ENCODE results near the gene KRT71.

KRT71 gene

GRCh38 chr12:52530366-52530765 lies 22.6 kb downstream of the KRT71 start:
- POLR2A ChIA-PET, result no interaction called here
- CTCF ChIA-PET, result no interaction called here
- TF ChIP-seq LEF1 (IDR thresholded peaks at IDR 0.05; ENCODE audit: borderline replicate concordance) (no peak), NFRKB (IDR thresholded peaks at IDR 0.05) (no peak), FOXM1 (IDR thresholded peaks at IDR 0.05; ENCODE audit: borderline replicate concordance) (no peak), ELF4 (IDR thresholded peaks at IDR 0.05) (no peak)
- DNase-seq (ENCODE audit: extremely low spot score), result no peak

GRCh38 chr12:52529846-52530245 lies 23.1 kb downstream of the KRT71 start:
- CTCF ChIA-PET, result no interaction called here
- TF ChIP-seq FOXA1 (IDR thresholded peaks at IDR 0.05) (no peak), ARNT (IDR thresholded peaks at IDR 0.05) (no peak), BHLHE40 (IDR thresholded peaks at IDR 0.05; ENCODE audit: borderline replicate concordance) (no peak), CTBP1 (IDR thresholded peaks at IDR 0.05; ENCODE audit: borderline replicate concordance) (no peak), LEF1 (IDR thresholded peaks at IDR 0.05; ENCODE audit: borderline replicate concordance) (no peak), NFRKB (IDR thresholded peaks at IDR 0.05) (no peak), ELF4 (IDR thresholded peaks at IDR 0.05) (no peak), SP1 (IDR thresholded peaks at IDR 0.05) (no peak), TARDBP (IDR thresholded peaks at IDR 0.05) (no peak), HDGF (IDR thresholded peaks at IDR 0.05; ENCODE audit: borderline replicate concordance) (no peak), FOXK2 (IDR thresholded peaks at IDR 0.05) (no peak), FOXM1 (IDR thresholded peaks at IDR 0.05; ENCODE audit: borderline replicate concordance) (no peak), ZNF384 (IDR thresholded peaks at IDR 0.05) (no peak), PKNOX1 (IDR thresholded peaks at IDR 0.05) (no peak), L3MBTL2 (conservative IDR thresholded peaks at IDR 0.05) (no peak), SUZ12 (IDR thresholded peaks at IDR 0.05) (no peak)
- DNase-seq (ENCODE audit: extremely low spot score), result no peak
- POLR2A ChIA-PET, result no interaction called here

- POLR2A ChIA-PET, result no interaction called here
- DNase-seq (ENCODE audit: extremely low spot score), result no peak
- no peak for TF ChIP-seq ELF4 (IDR thresholded peaks at IDR 0.05)
- TF ChIP-seq LEF1 (IDR thresholded peaks at IDR 0.05; ENCODE audit: borderline replicate concordance), result no peak
- TF ChIP-seq CTBP1 (IDR thresholded peaks at IDR 0.05; ENCODE audit: borderline replicate concordance), result no peak
- TF ChIP-seq FOXA1 (IDR thresholded peaks at IDR 0.05), result no peak
- TF ChIP-seq BHLHE40 (IDR thresholded peaks at IDR 0.05; ENCODE audit: borderline replicate concordance), result no peak
- TF ChIP-seq NFRKB (IDR thresholded peaks at IDR 0.05), result no peak
- TF ChIP-seq HDGF (IDR thresholded peaks at IDR 0.05; ENCODE audit: borderline replicate concordance), result no peak
- TF ChIP-seq ARNT (IDR thresholded peaks at IDR 0.05), result no peak
- TF ChIP-seq FOXK2 (IDR thresholded peaks at IDR 0.05), result no peak
- no peak for TF ChIP-seq TARDBP (IDR thresholded peaks at IDR 0.05)
- TF ChIP-seq SUZ12 (IDR thresholded peaks at IDR 0.05), result no peak
- TF ChIP-seq FOXM1 (IDR thresholded peaks at IDR 0.05; ENCODE audit: borderline replicate concordance), result no peak
- TF ChIP-seq SP1 (IDR thresholded peaks at IDR 0.05), result no peak
- no peak for TF ChIP-seq PKNOX1 (IDR thresholded peaks at IDR 0.05)
- no peak for TF ChIP-seq ZNF384 (IDR thresholded peaks at IDR 0.05)
- TF ChIP-seq L3MBTL2 (conservative IDR thresholded peaks at IDR 0.05), result no peak
- CTCF ChIA-PET, result interaction anchor here (0.6 kb wide), 1 partner anchor 32 kb away, joined by 4 read pairs; no protein-coding TSS in a partner anchor
Measured at GRCh38 chr12:52529417-52529816, 23.5 kb downstream of the KRT71 start.

- TF ChIP-seq FOXA1 (IDR thresholded peaks at IDR 0.05) (no peak), SP1 (IDR thresholded peaks at IDR 0.05) (no peak), FOXM1 (IDR thresholded peaks at IDR 0.05; ENCODE audit: borderline replicate concordance) (no peak), NFRKB (IDR thresholded peaks at IDR 0.05) (no peak), TARDBP (IDR thresholded peaks at IDR 0.05) (no peak)
- ChIA-PET CTCF (no interaction called here), POLR2A (no interaction called here)
- DNase-seq (ENCODE audit: extremely low spot score), result no peak
Measured at GRCh38 chr12:52528641-52529143, 24.3 kb downstream of the KRT71 start.

- DNase-seq (ENCODE audit: extremely low spot score), result no peak
- TF ChIP-seq TARDBP (IDR thresholded peaks at IDR 0.05) (no peak), FOXK2 (IDR thresholded peaks at IDR 0.05) (no peak), ELF4 (IDR thresholded peaks at IDR 0.05) (no peak)
- ChIA-PET POLR2A (no interaction called here), CTCF (no interaction called here)
Measured at GRCh38 chr12:52527121-52527800, 25.7 kb downstream of the KRT71 start.

GRCh38 chr12:52526511-52526951 lies 26.4 kb downstream of the KRT71 start:
- ChIA-PET POLR2A (no interaction called here), CTCF (no interaction called here)
- DNase-seq (ENCODE audit: extremely low spot score), result no peak
- no peak for TF ChIP-seq FOXK2 (IDR thresholded peaks at IDR 0.05)
- no peak for TF ChIP-seq SP1 (IDR thresholded peaks at IDR 0.05)
- TF ChIP-seq BHLHE40 (IDR thresholded peaks at IDR 0.05; ENCODE audit: borderline replicate concordance), result no peak

GRCh38 chr12:52525661-52526499 lies 27.1 kb downstream of the KRT71 start:
- ChIA-PET CTCF (no interaction called here), POLR2A (no interaction called here)
- TF ChIP-seq LEF1 (IDR thresholded peaks at IDR 0.05; ENCODE audit: borderline replicate concordance) (no peak), BHLHE40 (IDR thresholded peaks at IDR 0.05; ENCODE audit: borderline replicate concordance) (no peak), ARNT (IDR thresholded peaks at IDR 0.05) (no peak), ELF4 (IDR thresholded peaks at IDR 0.05) (no peak), CTBP1 (IDR thresholded peaks at IDR 0.05; ENCODE audit: borderline replicate concordance) (no peak), FOXA1 (IDR thresholded peaks at IDR 0.05) (no peak), SUZ12 (IDR thresholded peaks at IDR 0.05) (no peak), ZNF384 (IDR thresholded peaks at IDR 0.05) (no peak), TARDBP (IDR thresholded peaks at IDR 0.05) (no peak), L3MBTL2 (conservative IDR thresholded peaks at IDR 0.05) (no peak), PKNOX1 (IDR thresholded peaks at IDR 0.05) (no peak), HDGF (IDR thresholded peaks at IDR 0.05; ENCODE audit: borderline replicate concordance) (no peak), FOXK2 (IDR thresholded peaks at IDR 0.05) (no peak), SP1 (IDR thresholded peaks at IDR 0.05) (no peak), NFRKB (IDR thresholded peaks at IDR 0.05) (no peak), FOXM1 (IDR thresholded peaks at IDR 0.05; ENCODE audit: borderline replicate concordance) (no peak)
- DNase-seq (ENCODE audit: extremely low spot score), result no peak

Data from HEK293T (cell line).